NCI-H345 (cell line): ENCODE results near the gene LCE1E.

Experiments used
- DNase-seq: peaks from one replicate; lab custom pipeline; 2025; lab: John Stamatoyannopoulos, UW

Gene LCE1E, protein sequence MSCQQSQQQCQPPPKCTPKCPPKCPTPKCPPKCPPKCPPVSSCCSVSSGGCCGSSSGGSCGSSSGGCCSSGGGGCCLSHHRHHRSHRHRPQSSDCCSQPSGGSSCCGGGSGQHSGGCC

DNA sequence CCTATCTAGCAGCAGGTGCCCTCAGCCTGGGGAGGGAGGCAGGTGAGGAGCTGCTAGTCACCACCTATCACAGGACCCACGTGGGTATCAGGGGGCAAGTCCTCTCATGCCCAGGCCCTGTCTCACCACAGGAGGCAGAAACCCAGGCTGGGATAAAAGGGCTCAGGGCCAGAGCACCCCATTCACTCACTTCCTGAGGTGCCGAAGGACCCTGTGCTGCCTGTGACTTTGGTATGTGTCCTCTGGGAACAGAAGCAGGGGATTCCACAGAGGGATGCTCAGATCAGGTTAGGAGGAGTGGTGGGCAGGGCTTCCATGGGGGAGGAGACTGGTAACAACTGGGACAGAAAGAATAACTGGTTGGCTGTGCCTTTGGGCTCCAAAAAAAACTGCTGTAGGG, at the start of gene LCE1E:
LCE1E (plus strand) TSS at position 181 of the 400 bp plus-strand sequence. CDS start 1,043 bp downstream, outside the sequence.
- DNase-seq: no peak

DNA sequence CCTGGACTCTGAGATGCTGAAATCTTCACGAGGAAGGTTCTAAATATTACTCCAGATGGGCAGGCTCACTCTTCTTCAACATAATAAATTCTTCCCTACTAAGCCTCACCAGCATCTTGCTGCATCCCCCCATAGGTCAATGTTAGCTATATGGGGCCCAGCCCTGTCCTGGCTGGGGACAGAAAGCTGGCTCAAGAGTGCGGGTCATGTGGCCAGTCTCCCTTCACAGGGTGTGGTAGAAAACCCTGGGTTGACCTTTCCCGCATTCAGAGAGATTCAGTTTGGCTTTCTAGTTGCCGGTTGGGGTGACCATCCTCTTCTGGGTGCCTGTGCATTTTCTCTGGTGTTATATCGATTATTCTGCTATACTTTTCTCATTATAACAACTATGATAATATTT, 48.1 kb upstream of the LCE1E start:
- DNase-seq: no peak

DNA sequence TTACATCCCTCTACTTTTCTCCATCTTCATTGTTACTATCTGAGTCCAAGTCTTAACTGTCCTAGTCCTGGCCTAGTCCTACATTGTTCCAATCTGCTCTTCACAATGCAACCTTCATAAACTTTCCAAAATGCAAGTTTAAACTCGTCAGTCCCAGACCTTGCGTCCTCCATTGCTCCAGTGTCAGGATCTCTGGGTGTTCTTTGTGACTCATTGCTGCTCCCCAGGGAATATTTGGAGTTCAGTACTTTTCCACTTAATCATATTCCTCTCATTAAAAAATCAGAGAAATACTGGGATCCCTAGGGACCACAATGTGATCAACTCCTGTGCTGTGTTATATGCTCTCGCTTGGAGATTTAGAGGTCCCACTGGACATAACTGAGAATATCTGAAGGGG, 46.2 kb upstream of the LCE1E start:
- DNase-seq: no peak

DNA sequence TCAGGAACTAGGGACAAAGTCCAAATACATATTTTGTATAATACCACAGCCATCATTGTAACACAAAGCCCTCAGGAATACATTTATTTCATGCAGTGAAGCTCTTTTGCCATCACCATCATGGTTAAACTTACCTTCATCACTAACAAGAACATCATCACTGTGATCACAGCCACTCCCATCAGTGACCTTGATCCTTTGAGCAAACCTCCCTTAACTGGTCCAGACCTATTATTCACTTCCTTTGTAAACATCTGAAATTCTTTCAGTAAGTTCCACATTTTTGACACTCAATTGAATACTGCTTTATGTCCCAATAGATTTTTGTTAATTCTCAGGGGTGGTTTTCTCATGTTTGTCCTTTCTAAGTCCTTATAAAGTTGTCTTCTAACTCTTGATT, 44.4 kb upstream of the LCE1E start:
- DNase-seq: no peak

DNA sequence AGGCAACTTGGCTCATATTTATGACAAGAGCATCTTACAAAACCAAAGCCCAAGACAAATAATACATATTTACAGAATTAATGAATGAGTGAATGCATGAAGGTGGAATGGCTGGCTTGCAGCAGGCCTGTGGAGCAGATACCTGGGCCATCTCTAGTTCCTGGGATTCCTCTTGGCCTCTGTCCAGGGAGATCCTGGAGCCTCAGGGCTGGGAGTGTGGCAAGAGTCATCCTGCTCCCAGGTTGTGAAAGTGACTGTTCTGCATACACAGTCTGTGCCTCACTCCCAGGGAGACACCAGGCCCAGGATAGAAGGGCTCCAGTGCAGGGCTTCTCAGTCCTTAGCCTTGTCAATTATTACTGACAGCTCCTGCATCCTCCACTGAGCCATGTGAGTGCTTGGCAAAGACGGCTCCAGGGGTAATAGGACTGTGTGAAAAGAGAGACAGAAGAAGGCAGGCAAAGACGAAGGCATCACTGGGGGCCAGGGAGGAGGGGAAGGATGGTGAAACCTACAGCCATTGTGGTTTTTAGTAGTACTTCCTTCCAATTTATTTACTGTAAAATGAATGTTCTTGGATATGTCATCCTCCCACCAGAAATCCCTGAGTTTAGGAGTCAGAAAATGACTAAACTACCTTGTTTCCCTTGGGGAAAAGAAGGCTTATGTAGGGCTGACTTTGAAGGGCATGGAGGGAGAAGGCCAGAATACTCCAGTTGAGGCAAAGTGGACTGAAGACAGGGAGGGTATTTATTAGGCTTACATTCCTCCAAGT, 42.5 kb upstream of the LCE1E start:
- DNase-seq: no peak

DNA sequence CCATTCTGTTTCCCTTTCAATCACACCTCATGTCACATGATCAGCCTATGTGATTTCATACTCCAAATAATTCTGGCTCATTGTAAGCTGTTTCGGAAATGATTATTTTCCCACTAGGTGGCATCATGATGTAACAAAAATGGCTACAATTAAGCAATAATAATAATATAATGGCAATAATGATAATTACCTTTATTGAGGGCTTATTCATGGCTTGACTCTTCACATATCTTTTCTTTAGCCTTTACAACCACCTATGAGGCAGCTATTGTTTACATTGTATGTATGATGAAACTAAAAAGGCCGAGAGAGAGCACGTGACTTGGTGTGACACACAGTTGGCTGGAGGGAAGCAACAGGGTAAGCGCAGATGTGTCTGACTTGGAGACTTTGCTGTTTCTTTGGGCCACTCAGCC, 40.8 kb upstream of the LCE1E start:
- DNase-seq: no peak

DNA sequence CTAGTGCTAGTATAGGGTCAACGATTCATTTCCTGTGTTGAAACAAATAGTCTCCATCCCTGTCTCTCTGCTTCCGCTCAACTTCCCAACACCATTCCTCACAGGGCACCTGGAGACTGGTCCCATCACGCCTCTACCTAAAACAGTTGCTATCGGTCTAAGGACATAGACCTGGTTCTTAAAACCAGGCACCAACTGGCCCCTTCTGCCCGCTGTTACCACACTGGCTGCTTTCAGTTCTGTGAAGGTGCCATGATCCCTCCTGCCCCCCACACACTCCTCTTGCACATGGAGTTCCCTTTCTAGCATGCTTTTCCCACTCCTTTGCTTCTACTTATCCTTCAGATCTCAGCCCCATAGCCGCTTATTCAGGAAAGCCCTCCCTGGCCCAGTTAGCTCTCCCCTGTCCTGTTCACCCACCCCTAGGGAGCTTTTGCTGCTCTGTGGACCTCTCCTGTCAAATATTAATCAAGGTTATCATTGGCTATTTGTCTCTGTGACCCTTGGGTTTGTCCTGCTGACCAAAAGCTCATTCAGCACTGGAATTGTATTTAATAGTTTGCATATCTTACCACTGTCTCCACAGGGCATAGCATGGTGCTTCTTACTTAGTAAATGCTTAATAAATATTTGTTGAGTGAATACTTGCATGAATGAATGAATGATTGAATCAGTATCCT, 40.2 kb upstream of the LCE1E start:
- no peak for DNase-seq

DNA sequence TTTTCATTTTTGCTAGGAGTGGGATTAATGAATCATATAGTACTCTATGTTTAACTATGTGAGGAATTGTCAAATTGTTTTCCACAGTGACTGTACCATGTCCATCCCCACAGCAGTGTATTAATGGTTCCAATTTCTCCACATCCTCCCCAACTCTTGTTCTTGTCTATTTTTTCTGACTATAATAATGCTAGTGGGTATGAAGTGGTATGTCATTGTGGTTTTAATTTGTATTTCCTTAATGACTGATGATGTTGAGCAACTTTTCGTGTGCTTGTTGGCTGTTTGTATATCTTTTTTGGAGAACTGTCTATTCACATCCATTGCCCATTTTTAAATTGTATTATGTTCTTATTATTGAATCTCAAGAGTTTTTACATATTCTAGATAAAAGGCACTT, 38.2 kb upstream of the LCE1E start:
- DNase-seq: no peak

DNA sequence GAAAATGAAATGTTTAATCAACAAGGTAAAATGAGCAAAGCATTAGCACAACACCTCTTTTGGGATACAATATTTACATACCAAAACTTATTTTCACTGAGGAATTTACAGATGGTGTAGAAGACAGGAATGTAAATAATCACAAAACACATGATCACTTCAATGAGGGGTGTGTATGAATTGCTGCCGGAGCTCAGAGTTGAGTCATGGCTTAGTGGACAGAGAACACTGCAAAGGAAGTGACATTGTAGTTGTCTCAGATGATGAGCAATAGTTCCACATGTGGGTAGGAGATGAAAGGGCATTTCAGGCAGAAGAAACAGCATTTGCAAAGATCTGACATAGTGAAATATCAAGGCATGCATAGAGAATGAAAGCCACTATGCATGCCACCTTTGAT, 33.8 kb upstream of the LCE1E start:
- no peak for DNase-seq

DNA sequence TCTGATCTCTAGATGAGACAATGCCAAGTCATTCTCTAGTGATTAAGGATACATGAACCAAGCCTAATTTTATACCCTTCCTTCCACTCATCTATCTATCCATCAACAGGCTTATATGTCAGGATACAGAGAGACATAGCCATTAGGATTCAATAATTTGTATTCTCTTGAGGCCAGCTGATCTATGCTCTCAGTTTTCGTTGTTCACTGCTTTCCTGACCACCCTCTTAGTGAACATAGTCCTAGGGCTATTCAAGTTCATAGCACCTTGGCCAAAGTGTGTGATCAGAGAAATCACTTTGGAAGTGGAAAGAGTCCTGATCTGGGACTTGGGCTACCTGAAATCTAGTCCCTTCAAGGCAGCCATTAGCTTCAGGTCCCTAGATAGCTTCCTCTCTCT, 32.5 kb upstream of the LCE1E start:
- no peak for DNase-seq

DNA sequence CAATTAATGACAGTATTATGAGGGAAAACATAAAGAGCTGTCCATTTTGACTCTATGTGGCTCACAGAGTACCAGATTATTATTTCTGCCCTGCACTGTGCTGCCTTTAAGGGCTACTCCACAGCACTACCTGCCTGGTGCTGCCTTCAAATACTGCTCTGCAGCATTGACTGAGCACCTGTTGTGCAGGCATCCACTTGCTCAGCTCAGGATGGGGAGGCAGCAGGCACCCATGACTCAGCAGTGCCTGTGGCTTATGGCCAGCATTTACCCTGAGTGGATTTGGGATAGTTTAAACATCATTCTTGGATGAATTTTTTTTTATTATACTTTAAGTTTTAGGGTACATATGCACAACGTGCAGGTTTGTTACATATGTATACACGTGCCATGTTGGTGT, 29.2 kb upstream of the LCE1E start:
- DNase-seq: no peak

DNA sequence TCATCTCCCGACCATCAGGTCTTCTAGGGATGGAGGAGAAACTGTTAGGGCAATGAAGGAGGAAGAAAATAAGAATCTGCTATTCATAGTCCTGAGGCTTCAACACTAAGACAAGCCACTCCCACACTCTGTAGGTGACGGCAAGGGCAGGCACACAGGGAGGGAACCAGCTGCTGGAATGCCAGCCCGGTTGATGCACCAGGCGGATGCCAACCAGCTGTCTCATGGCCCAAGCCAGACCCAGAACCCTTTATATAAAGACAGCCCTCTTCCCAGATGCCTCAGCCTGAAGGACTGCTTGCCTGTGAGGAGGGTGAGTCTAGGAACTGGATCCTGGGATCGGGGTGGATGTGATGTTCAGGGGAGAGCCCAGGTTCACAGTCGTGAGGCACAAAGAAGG, 28.3 kb upstream of the LCE1E start, which contains the start of gene KPRP:
KPRP (plus strand) TSS at position 279 of the 400 bp plus-strand sequence. CDS start 1,564 bp downstream, outside the sequence.
- no peak for DNase-seq

DNA sequence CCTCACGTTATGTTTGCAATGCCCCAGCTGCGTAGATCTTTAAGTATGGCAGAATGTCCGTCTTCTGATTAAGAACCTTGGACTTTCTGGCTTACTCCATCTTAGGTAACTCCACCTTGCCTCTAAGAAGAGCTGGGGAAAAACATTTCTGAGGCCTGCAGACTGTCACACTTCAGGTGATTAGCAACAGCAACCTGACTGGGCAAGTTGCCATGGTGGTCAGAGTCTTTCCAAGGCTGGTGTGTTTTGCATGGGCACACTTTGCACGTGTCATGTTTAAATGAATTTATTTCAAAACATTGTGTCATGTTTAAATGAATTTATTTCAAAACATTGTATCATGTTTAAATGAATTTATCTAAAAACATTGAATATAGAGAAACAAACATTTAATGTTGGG, 27.4 kb upstream of the LCE1E start:
- no peak for DNase-seq

DNA sequence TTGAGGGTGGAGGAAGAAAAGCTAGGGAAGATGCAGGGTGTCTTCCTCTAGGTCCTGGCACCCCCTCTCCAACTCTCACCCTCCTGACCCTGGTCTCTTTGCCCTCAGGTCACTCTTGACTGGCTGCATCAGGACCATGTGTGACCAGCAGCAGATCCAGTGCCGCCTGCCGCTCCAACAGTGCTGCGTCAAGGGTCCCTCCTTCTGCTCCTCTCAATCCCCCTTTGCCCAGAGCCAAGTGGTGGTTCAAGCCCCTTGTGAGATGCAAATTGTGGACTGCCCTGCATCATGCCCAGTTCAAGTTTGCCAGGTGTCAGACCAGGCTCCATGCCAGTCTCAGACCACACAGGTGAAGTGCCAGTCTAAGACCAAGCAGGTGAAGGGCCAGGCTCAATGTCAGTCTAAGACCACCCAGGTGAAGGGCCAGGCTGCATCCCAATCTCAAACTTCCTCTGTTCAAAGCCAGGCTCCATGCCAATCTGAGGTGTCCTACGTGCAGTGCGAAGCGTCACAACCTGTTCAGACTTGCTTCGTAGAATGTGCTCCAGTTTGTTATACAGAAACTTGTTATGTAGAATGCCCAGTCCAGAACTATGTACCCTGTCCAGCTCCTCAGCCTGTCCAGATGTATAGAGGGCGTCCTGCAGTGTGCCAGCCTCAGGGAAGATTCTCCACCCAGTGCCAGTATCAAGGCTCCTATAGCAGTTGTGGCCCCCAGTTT, 26.4 kb upstream of the LCE1E start:
- DNase-seq: no peak

DNA sequence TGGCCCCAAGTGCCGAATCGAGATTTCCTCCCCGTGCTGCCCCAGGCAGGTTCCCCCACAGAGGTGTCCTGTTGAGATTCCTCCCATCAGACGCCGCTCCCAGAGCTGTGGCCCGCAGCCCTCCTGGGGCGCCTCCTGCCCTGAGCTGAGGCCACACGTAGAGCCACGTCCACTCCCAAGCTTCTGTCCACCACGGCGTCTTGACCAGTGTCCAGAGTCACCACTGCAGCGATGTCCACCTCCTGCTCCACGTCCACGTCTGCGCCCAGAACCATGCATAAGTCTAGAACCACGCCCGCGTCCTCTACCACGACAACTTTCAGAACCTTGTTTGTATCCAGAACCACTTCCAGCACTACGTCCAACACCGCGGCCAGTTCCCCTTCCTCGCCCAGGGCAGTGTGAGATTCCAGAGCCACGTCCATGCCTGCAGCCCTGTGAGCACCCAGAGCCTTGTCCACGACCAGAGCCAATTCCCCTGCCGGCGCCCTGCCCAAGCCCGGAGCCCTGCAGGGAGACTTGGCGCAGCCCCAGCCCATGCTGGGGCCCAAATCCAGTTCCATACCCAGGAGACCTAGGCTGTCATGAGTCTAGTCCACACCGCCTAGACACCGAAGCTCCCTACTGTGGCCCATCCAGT, 25.4 kb upstream of the LCE1E start:
- no peak for DNase-seq

DNA sequence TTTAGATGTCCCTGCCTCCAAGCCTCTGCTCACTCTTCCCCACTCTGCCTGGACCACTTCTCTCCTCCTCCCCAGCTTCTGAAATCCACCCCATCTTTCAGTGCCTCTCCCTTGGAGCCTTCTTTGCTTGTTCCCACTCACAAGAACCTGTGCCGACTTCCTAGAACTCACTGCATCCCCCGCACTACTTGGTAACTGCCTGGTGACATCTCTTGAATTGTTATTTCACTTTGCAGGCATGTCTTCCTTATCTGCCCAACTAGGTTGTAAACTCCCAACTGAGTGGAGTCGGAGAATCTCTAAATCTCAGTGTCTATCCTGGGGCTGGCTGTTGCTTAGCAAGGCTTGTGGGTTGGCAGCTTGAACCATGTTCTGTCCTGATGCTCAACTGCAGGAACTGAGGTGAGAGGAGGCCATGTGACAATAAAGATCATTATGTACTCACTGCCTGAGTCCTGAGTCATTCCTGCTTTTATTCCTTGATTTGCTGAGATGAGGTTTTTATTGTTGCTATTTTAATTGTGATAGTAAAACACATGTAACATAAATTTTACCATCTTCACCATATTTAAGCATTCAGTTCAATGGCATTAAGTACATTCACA, 24.3 kb upstream of the LCE1E start:
- no peak for DNase-seq

DNA sequence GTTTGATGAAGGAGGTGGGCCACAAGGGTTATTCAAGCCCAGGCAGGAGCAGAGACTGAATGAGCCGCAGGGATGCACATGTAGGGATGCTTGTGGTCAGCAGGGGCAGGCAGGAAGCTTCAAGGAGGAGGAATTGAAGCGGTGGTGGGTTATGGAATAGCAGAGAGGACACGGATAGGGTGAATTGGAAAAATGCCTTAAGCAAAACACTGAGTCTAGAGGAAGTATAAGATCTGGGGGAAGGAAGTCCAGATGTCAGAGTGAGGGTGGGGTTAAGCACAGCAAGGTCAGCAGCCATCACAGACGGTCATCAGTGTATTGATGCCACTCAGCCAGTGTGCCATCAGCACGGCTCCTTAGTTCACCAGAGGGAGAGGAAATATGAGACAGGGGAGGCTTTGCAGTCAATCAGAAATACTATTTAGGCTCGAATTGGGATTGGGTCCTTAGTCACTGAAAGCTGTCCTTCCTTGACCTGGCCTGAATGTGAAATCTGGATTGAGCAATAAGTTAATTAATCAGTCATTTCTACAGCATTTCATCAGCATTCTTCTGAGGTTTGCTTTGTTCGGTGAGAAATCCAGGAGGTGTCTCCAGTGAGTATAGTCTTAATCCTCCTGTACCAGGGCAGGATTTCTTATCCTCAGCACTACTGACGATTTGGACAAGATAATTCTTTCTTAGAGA, 17.1 kb upstream of the LCE1E start:
- no peak for DNase-seq

DNA sequence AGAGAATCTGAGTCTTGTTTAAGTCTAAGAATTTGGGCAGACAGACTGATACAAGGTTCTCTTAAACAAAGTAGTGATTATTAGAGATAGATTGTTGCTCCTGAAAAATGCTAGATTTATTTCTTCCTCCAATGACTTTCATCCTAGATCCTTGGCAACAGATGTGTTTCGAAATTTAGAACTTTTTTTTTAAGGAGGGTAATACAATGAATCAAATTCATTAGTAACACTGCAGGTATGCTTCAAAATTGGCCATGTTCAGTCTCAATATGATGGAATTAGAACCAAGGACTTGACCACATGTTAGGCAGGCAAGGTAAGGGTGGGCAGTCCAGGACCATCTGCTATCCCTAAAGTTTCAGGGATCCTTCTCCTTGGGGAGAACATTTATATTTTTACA, 15.6 kb upstream of the LCE1E start:
- no peak for DNase-seq

DNA sequence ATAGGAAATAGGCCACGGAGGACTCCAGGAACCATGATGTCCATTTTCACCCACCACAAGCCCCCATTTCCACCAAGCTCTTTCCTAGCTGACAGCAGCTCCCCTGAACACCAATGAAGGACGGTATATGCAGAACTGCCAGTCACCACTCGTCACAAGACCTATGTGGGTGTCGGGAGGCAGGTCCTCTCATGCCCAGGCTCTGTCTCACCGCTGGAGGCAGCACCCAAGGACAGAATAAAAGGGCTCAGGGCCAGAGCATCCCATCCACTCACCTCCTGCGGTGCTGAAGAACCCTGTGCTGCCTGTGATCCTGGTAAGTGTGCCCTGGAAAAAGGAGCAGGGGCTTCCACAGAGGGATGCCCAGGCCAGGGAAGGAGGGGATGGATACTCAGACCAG, 11.2 kb upstream of the LCE1E start, which contains the start of gene LCE1F:
LCE1F (plus strand) TSS at position 266 of the 400 bp plus-strand sequence. CDS start 1,232 bp downstream, outside the sequence.
- no peak for DNase-seq

DNA sequence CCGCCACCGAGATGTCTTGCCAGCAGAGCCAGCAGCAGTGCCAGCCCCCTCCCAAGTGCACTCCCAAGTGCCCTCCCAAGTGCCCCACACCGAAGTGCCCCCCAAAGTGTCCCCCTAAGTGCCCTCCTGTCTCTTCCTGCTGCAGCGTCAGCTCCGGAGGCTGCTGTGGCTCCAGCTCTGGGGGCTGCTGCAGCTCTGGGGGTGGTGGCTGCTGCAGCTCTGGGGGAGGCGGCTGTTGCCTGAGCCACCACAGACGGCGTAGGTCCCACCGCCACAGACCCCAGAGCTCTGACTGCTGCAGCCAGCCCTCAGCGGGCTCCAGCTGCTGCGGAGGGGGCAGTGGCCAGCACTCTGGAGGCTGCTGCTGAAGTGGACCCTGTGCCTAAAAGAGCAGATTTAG, 9.7 kb upstream of the LCE1E start:
- no peak for DNase-seq
